Coronary artery (tissue), 2 donors: Measurements from ENCODE around the gene GRB10.

Experiments
- DNase-seq: peaks from one replicate; pipeline ENCODE4 v3.0.0-alpha.2; 2017; ENCODE audit warnings: low spot score
- H3K27ac ChIP-seq, 2 donors: fragments of 200-600 bp; sonication (generic); one replicate each; pipeline ENCODE4 v1.5.1; 2016 to 2019
- H3K4me3 ChIP-seq: fragments of 200-600 bp; sonication (generic); 2 replicates; pipeline ENCODE4 v1.5.1; 2016; ENCODE audit warnings: mild to moderate bottlenecking, moderate library complexity
- CTCF ChIP-seq: fragments of 200-600 bp; sonication (generic); IDR thresholded peaks from one replicate; pipeline ENCODE4 v1.5.1; 2019; ENCODE audit warnings: antibody characterized with exemption

Gene GRB10

GRCh38 chr7:50626286-50626685, 156.4 kb downstream of the GRB10 start:
- no peak for TF ChIP-seq CTCF
- Histone ChIP-seq H3K27ac (no peak overlapping the region), H3K4me3 (no peak overlapping the region)
- DNase-seq: no peak

GRCh38 chr7:50625360-50625759, 157.3 kb downstream of the GRB10 start:
- no peak for DNase-seq
- Histone ChIP-seq H3K27ac (no peak overlapping the region), H3K4me3 (no peak overlapping the region)
- TF ChIP-seq CTCF: no peak

- no peak for DNase-seq
- TF ChIP-seq CTCF: no peak
Observed at GRCh38 chr7:50622821-50623220, 159.9 kb downstream of the GRB10 start.

GRCh38 chr7:50621973-50622490, 160.7 kb downstream of the GRB10 start:
- no peak overlapping the region for H3K4me3 ChIP-seq
- no peak for TF ChIP-seq CTCF
- DNase-seq: no peak
- peak overlapping the region in 1 of 2 donors; percentile 35 for H3K27ac ChIP-seq

More at GRCh38 chr7:50622821-50623220, 159.9 kb downstream of the GRB10 start:
- no peak overlapping the region for H3K27ac ChIP-seq
- H3K4me3 ChIP-seq: no peak overlapping the region

GRCh38 chr7:50621206-50621605, 161.5 kb downstream of the GRB10 start:
- Histone ChIP-seq H3K27ac (peak overlapping the region; percentile 13 to 42), H3K4me3 (no peak overlapping the region)
- no peak for TF ChIP-seq CTCF
- no peak for DNase-seq

- Histone ChIP-seq H3K27ac (peak overlapping the region; percentile 13 to 60), H3K4me3 (no peak overlapping the region)
- no peak for TF ChIP-seq CTCF
- no peak for DNase-seq
Observed at GRCh38 chr7:50620433-50620832, 162.3 kb downstream of the GRB10 start.

- TF ChIP-seq CTCF: no peak
- DNase-seq: no peak
- Histone ChIP-seq H3K27ac (peak overlapping the region in 1 of 2 donors; percentile 60), H3K4me3 (no peak overlapping the region)
Observed at GRCh38 chr7:50619684-50620083, 163.0 kb downstream of the GRB10 start.
